K562 (cell line): ENCODE data around the gene MRPL41. TPM values are rescaled to one million over a fixed set of nuclear protein-coding genes. Genes with fewer than 3 reads are reported as not detected.

ENCODE experiments used
- ARNT ChIP-seq, 2 experiments: fragments of 450-650 bp; IDR thresholded peaks; 2 replicates each; pipeline ENCODE4 v1.6.1; 2016; ENCODE audit warnings: mild to moderate bottlenecking in 1 of 2
- ASH1L ChIP-seq: fragments of 450-650 bp; IDR thresholded peaks from 2 replicates; pipeline ENCODE4 v1.6.1; 2018; ENCODE audit warnings: borderline replicate concordance, mild to moderate bottlenecking, low read depth; ENCODE audit not compliant: partially characterized antibody
- CREB3L1 ChIP-seq: fragments of 450-650 bp; IDR thresholded peaks from 2 replicates; pipeline ENCODE4 v1.6.1; 2014; ENCODE audit warnings: low read depth, mild to moderate bottlenecking, moderate library complexity, borderline replicate concordance
- EGR1 ChIP-seq: fragments of 450-650 bp; conservative IDR thresholded peaks from 2 replicates; pipeline ENCODE4 v1.6.1; 2017; ENCODE audit warnings: mild to moderate bottlenecking
- ETV6 ChIP-seq, 3 experiments: fragments of 150-350 bp in 1 of 3; sonication (generic) in 1 of 3; formaldehyde crosslinking in 1 of 3; IDR thresholded peaks; 2 replicates each; pipeline versions ENCODE4 v1.6.1 to v1.8.0; 2014 to 2022; ENCODE audit warnings: borderline replicate concordance in 2 of 3, low read depth in 2 of 3, antibody characterized with exemption in 1 of 3, low read length in 1 of 3, mild to moderate bottlenecking in 1 of 3, missing genetic modification reagents in 1 of 3
- GATA2 ChIP-seq: sonication (generic); formaldehyde crosslinking; IDR thresholded peaks from 2 replicates; pipeline ENCODE4 v1.4.0; 2020; ENCODE audit warnings: mild to moderate bottlenecking, missing genetic modification reagents
- LARP7 ChIP-seq: fragments of 450-650 bp; IDR thresholded peaks from 2 replicates; pipeline ENCODE4 v1.6.1; 2016
- MITF ChIP-seq: IDR thresholded peaks from 2 replicates; pipeline ENCODE4 v1.6.1; 2014; ENCODE audit warnings: antibody characterized with exemption
- MLX ChIP-seq, 2 experiments: fragments of 450-650 bp in 1 of 2; sonication (generic) in 1 of 2; formaldehyde crosslinking; conservative IDR thresholded peaks; 2 replicates each; pipeline versions ENCODE4 v1.4.0 to v1.8.1; 2020 to 2022; ENCODE audit warnings: mild to moderate bottlenecking in 1 of 2, missing genetic modification reagents in 1 of 2
- MXD1 ChIP-seq: fragments of 250-450 bp; sonication (Bioruptor Pico); IDR thresholded peaks from 2 replicates; pipeline ENCODE4 v1.8.0; 2021; ENCODE audit warnings: borderline replicate concordance, mild to moderate bottlenecking, moderate library complexity; ENCODE audit not compliant: poor library complexity, severe bottlenecking
- NR3C1 ChIP-seq: sonication (generic); formaldehyde crosslinking; IDR thresholded peaks from 2 replicates; pipeline ENCODE4 v1.8.1; 2022; ENCODE audit warnings: missing genetic modification reagents
- RFX7 ChIP-seq: fragments of 250-450 bp; sonication (Bioruptor Pico); IDR thresholded peaks from 2 replicates; pipeline ENCODE4 v1.5.1; 2021; ENCODE audit warnings: mild to moderate bottlenecking
- RNF219 ChIP-seq: fragments of 250-450 bp; sonication (Bioruptor Pico); IDR thresholded peaks from 2 replicates; pipeline ENCODE4 v1.5.0; 2022; ENCODE audit warnings: mild to moderate bottlenecking
- SPI1 ChIP-seq: IDR thresholded peaks from 2 replicates; pipeline ENCODE4 v1.6.1; 2011; ENCODE audit warnings: low read depth, low read length, control low read depth, borderline replicate concordance
- STAT5A ChIP-seq: IDR thresholded peaks from 2 replicates; pipeline ENCODE4 v1.6.1; 2012; ENCODE audit warnings: low read length, inconsistent platforms, borderline replicate concordance
- TAF1 ChIP-seq: IDR thresholded peaks from 2 replicates; pipeline ENCODE4 v1.6.1; 2011; ENCODE audit warnings: mild to moderate bottlenecking, low read length, moderate library complexity; ENCODE audit not compliant: insufficient read depth, control insufficient read depth, severe bottlenecking; ENCODE audit errors: extremely low read depth
- ZNF134 ChIP-seq: fragments of 250-450 bp; sonication (Bioruptor Pico); conservative IDR thresholded peaks from 2 replicates; pipeline ENCODE4 v1.4.0; 2020
- ZNF395 ChIP-seq: fragments of 200-800 bp; sonication (Bioruptor generic); IDR thresholded peaks from 2 replicates; pipeline ENCODE4 v1.6.1; 2017; ENCODE audit warnings: missing genetic modification characterization, missing compliant biosample characterization
- ZNF445 ChIP-seq: fragments of 250-450 bp; sonication (Bioruptor Pico); IDR thresholded peaks from 2 replicates; pipeline ENCODE4 v1.4.0; 2020; ENCODE audit warnings: low read depth, mild to moderate bottlenecking, moderate library complexity
- polyA plus RNA-seq, 8 experiments: library from polyadenylated mRNA; depleted of rRNA in 4 of 8; stranded (reverse) in 5 of 8; unstranded in 3 of 8; fragments of >200 nt; fragmentation: Nextera tagmentation in 2 of 8; fragmentation: Illumina TruSeq in 1 of 8; extraction: Ambion mirVana in 2 of 8; extraction: Trizol in 1 of 8; gene quantifications; 2 replicates each; pipeline versions ENCODE4 v1.2.1 to v1.2.3, GENCODE V29; 2011 to 2014; ENCODE audit warnings: inconsistent platforms in 1 of 8, missing spikeins in 1 of 8
- total RNA-seq, 7 experiments: library from RNA; depleted of rRNA in 6 of 7; stranded (reverse); fragments of >200 nt in 6 of 7; fragmentation: Illumina TruSeq in 2 of 7; extraction: Trizol in 2 of 7; gene quantifications; 2 replicates each; pipeline versions ENCODE4 v1.2.1 to v1.2.3, GENCODE V29; 2011 to 2021; ENCODE audit warnings: low replicate concordance in 1 of 7

Gene MRPL41
- total and polyA plus RNA-seq, 9 of the 15 experiments (the other 6 are each of a cell fraction or from before 2014, with no cell fraction given), result 2.6 to 259 (median 21.6) TPM

- TF ChIP-seq STAT5A, result no peak
- TF ChIP-seq RNF219, result no peak
- no peak for TF ChIP-seq MXD1 (CRISPR knock-in tag)
- no peak for TF ChIP-seq RFX7 (CRISPR knock-in tag)
- TF ChIP-seq EGR1, result no peak
- no peak for TF ChIP-seq NR3C1 (CRISPR knock-in tag)
- TF ChIP-seq ZNF134 (CRISPR knock-in tag), result no peak
- no peak for TF ChIP-seq GATA2 (CRISPR knock-in tag)
- no peak for TF ChIP-seq CREB3L1
- TF ChIP-seq ASH1L, result peak; percentile 75
- no peak for TF ChIP-seq LARP7
- peak; percentile 81 for TF ChIP-seq TAF1
- TF ChIP-seq MLX (CRISPR knock-in tag; conservative IDR thresholded peaks at IDR 0.05), result no peak
- TF ChIP-seq MITF, result no peak
- peak; percentile 45; the same call in 1 of the 2 replicates for TF ChIP-seq ZNF395 (CRISPR knock-in tag)
- TF ChIP-seq SPI1, result no peak
- no peak for TF ChIP-seq ETV6 (IDR thresholded peaks at IDR 0.05; ENCODE audit: borderline replicate concordance in 1 of 2, low read depth in 2 of 2, low read length in 1 of 2)
- no peak for TF ChIP-seq ETV6 (CRISPR knock-in tag; IDR thresholded peaks at IDR 0.05; ENCODE audit: borderline replicate concordance)
- TF ChIP-seq ZNF445 (CRISPR knock-in tag), result no peak
- no peak for TF ChIP-seq ARNT (IDR thresholded peaks at IDR 0.05)
Measured at GRCh38 chr9:137551264-137552021, at the start of gene MRPL41 (continued).
